ENCODE data around the gene ACP5. TPM values are rescaled to one million over a fixed set of nuclear protein-coding genes. Genes with fewer than 3 reads are reported as not detected.
A peak's percentile ranks its signal among the peaks of the same experiment; 100 is the strongest.

The ACP5 gene
- total RNA-seq, 1 experiment from 2014 or later = 2.3 TPM

DNA sequence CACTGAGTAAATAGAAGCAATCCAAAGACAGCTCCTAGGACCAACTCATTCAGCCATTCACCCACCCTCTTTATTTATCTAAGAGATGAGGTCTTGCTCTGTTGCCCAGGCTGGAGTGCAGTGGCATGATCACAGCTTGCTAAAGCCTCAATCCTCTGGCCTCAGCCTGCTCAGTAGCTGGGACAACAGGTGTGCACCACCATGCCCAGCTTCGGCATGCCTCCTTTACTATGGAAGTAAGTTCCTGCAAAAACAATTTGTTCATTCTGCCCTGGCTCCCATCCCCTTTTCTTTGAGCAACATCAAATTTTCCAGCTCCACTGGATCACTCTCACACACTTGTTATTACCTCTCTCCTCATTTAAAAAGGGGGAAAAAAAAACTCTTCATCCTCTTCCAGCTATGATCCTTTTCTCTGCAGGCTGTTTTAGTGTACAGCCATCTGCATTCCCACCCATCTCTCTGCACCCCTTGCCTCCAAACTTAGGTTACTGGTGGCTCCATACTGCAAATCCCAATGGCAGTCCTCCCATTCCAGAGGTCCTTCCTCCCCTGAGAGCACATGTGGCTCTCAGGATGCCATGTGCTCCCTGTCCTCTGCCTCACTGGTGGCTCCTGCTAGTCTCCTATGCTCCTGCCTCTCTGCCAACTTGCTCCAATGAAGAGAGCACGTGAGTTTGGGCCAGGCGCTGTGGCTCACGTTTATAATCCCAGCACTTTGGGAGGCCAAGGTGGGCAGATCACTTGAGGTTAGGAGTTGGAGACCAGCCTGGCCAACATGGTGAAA lies 20.6 kb downstream of the ACP5 start:
- no peaks in the 10 kb centered on the region for H3K9me3 ChIP-seq (ENCODE audit: control insufficient read depth, low read depth, low read length)
- H2AFZ ChIP-seq (ENCODE audit: low read length) = no peak overlapping the region
- H3K4me1 Mint-ChIP-seq = peaks cover 10 to 18% of the 10 kb centered on the region in 2 experiments
- no peak overlapping the region for H3K56ac ChIP-seq (ENCODE audit: insufficient read length, low read depth, low read length)
- H2BK20ac ChIP-seq (ENCODE audit: low read depth, low read length, poor library complexity, severe bottlenecking) = no peak overlapping the region
- no peak for DNase-seq
- no peaks in the 10 kb centered on the region for H3K27me3 ChIP-seq (ENCODE audit: insufficient read depth, low read length)
- H3K4ac ChIP-seq (ENCODE audit: low read depth, low read length) = no peak overlapping the region
- H3T11ph ChIP-seq (ENCODE audit: low read length) = no peak overlapping the region
- no peaks in the 10 kb centered on the region; the same call in 1 of the 2 replicates for H3K27me3 Mint-ChIP-seq (ENCODE audit: low read depth)
- H3K4me3 Mint-ChIP-seq = peak overlapping the region; percentile 90 to 94; a peak in 4 of 5 replicates
- WGBS (ENCODE audit: extremely low coverage, insufficient read length, low lambda C conversion rate) = no CpG with 5 or more reads among the region's 4 CpGs
- TF ChIP-seq, protein P1, sequence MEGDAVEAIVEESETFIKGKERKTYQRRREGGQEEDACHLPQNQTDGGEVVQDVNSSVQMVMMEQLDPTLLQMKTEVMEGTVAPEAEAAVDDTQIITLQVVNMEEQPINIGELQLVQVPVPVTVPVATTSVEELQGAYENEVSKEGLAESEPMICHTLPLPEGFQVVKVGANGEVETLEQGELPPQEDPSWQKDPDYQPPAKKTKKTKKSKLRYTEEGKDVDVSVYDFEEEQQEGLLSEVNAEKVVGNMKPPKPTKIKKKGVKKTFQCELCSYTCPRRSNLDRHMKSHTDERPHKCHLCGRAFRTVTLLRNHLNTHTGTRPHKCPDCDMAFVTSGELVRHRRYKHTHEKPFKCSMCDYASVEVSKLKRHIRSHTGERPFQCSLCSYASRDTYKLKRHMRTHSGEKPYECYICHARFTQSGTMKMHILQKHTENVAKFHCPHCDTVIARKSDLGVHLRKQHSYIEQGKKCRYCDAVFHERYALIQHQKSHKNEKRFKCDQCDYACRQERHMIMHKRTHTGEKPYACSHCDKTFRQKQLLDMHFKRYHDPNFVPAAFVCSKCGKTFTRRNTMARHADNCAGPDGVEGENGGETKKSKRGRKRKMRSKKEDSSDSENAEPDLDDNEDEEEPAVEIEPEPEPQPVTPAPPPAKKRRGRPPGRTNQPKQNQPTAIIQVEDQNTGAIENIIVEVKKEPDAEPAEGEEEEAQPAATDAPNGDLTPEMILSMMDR (conservative IDR thresholded peaks at IDR 0.05) = no peak
- H3K9ac ChIP-seq (ENCODE audit: extremely low read depth, insufficient read length, low read length) = no peak overlapping the region
- H3K18ac ChIP-seq (ENCODE audit: insufficient read length, low read depth, low read length) = no peak overlapping the region
- no peak overlapping the region for H4K8ac ChIP-seq (replicated peaks; ENCODE audit: insufficient read length, low read depth, low read length)
- no peaks in the 10 kb centered on the region for H3K4me1 ChIP-seq (ENCODE audit: insufficient read depth, low read length)
- no peak overlapping the region for H2BK120ac ChIP-seq (ENCODE audit: low read depth, low read length, poor library complexity, severe bottlenecking)
- H2BK5ac ChIP-seq (ENCODE audit: insufficient read length, low read length) = no peak overlapping the region
- peaks cover 13 to 35% (median 24%) of the 10 kb centered on the region in 3 experiments; a peak in 6 of 7 replicates for H3K36me3 Mint-ChIP-seq (ENCODE audit: insufficient read depth in 1 of 3, low read depth in 3 of 3)
- H3K23me2 ChIP-seq (ENCODE audit: insufficient read length, low read depth, low read length, poor library complexity, severe bottlenecking) = peaks cover 9% of the 10 kb centered on the region
- peaks cover 17% of the 10 kb centered on the region; the same call in 1 of the 2 replicates for H3K79me2 ChIP-seq (ENCODE audit: insufficient read depth, low read length)
- H4K20me1 ChIP-seq (ENCODE audit: control insufficient read depth, insufficient read depth, insufficient read length) = no peaks in the 10 kb centered on the region
- H3K14ac ChIP-seq (ENCODE audit: insufficient read depth, low read length) = no peak overlapping the region; the same call in 1 of the 2 replicates
- no peak overlapping the region for H4K5ac ChIP-seq (ENCODE audit: insufficient read length, low read depth, low read length)
- no peak overlapping the region for H2AK5ac ChIP-seq (ENCODE audit: insufficient read length, low read length)
- peak overlapping the region in 1 of 3 experiments; percentile 7; a peak in 1 of 7 replicates for H3K27ac Mint-ChIP-seq
- H2BK12ac ChIP-seq (ENCODE audit: insufficient read length, low read depth, low read length) = no peak overlapping the region
- no peak overlapping the region for H3K27ac ChIP-seq (ENCODE audit: insufficient read length, low read depth, low read length)
- H3K23ac ChIP-seq (ENCODE audit: insufficient read length, low read depth, low read length) = no peak overlapping the region
- H4K91ac ChIP-seq (ENCODE audit: insufficient read length, low read depth, low read length) = no peak overlapping the region
- no peak overlapping the region for H2BK15ac ChIP-seq (ENCODE audit: low read depth, low read length)
- no peak overlapping the region for H3K4me2 ChIP-seq (ENCODE audit: insufficient read depth, insufficient read length, low read length)
- H3K79me1 ChIP-seq (ENCODE audit: insufficient read depth, low read depth, low read length, poor library complexity, severe bottlenecking) = peaks cover 2% of the 10 kb centered on the region
- H3K9me3 Mint-ChIP-seq = peaks cover 0 to 3% of the 10 kb centered on the region in 2 experiments; a peak in 1 of 5 replicates
